Activated B cell treated with CpG ODN at 0.5 μM for 24 hours (primary cell): ENCODE data around the gene ANKS6. TPM values are rescaled to one million over a fixed set of nuclear protein-coding genes. Genes with fewer than 3 reads are reported as not detected.

ENCODE experiments used
- ATAC-seq: fragments of 200-7000 bp; cut with Tn5 transposase; one replicate; pipeline ENCODE4 v1.10.0; 2021; ENCODE audit warnings: low read depth, mild to moderate bottlenecking, moderate library complexity
- CTCF ChIA-PET: fragments of 350-600 bp; sonication (Branson Sonifier 250); formaldehyde crosslinking; loops from one replicate; lab custom pipeline; 2021; ENCODE audit warnings: antibody characterized with exemption; lab: Charles Lee
- POLR2A ChIA-PET: fragments of 350-600 bp; sonication (Branson Sonifier 250); formaldehyde crosslinking; loops from one replicate; lab custom pipeline; 2021; ENCODE audit warnings: antibody characterized with exemption; lab: Charles Lee
- DNase-seq: peaks from one replicate; pipeline ENCODE4 v3.0.0; 2022
- H3K27ac Mint-ChIP-seq: one replicate; pipeline ENCODE4 v1.8.0; 2020; ENCODE audit warnings: mixed read lengths
- H3K27me3 Mint-ChIP-seq: one replicate; pipeline ENCODE4 v1.8.0; 2021; ENCODE audit warnings: mixed read lengths
- H3K36me3 Mint-ChIP-seq: one replicate; pipeline ENCODE4 v1.8.0; 2021; ENCODE audit warnings: low read depth, mixed read lengths
- H3K4me1 Mint-ChIP-seq: one replicate; pipeline ENCODE4 v1.8.0; 2021; ENCODE audit warnings: mixed read lengths
- H3K4me3 Mint-ChIP-seq: one replicate; pipeline ENCODE4 v1.8.0; 2020; ENCODE audit warnings: mild to moderate bottlenecking, mixed read lengths
- H3K9me3 Mint-ChIP-seq: one replicate; pipeline ENCODE4 v1.8.0; 2020; ENCODE audit warnings: mixed read lengths
- CTCF ChIP-seq: fragments of 200-600 bp; IDR thresholded peaks from one replicate; pipeline ENCODE4 v1.8.0; 2022; ENCODE audit warnings: antibody characterized with exemption, mild to moderate bottlenecking
- intact Hi-C: fragments of 100-400 bp; cut with micrococcal nuclease; formaldehyde crosslinking; loops from one replicate; pipeline ENCODE4 v1.15.1; 2024
- total RNA-seq: library from RNA; stranded (reverse); gene quantifications from 2 replicates; pipeline ENCODE4 v1.2.3, GENCODE V29; 2022

ANKS6 gene
- total RNA-seq, 1 donor from 2014 or later: 14.8 TPM

GRCh38 chr9:98708933-98709911 is 87.1 kb downstream of the ANKS6 start, which contains the start of gene GABBR2:
Gene GABBR2 (minus strand): TSS chr9:98708935. CDS start chr9:98708737, 198 bp downstream.
- CTCF ChIA-PET: no interaction called here

GRCh38 chr9:98708103-98708932 is 88.0 kb downstream of the ANKS6 start:
- Mint-ChIP-seq H3K36me3 (no peaks in the 10 kb centered on the region), H3K4me1 (peaks cover 12% of the 10 kb centered on the region), H3K27me3 (peaks cover 53% of the 10 kb centered on the region), H3K4me3 (no peak overlapping the region), H3K9me3 (no peaks in the 10 kb centered on the region), H3K27ac (no peak overlapping the region)
- intact Hi-C loops: loop anchor here (5.0 kb wide), 1 partner anchor 391 kb away; no protein-coding TSS in a partner anchor
- no peak for ATAC-seq
- no peak for TF ChIP-seq CTCF
- CTCF ChIA-PET: no interaction called here
- POLR2A ChIA-PET: no interaction called here
- DNase-seq: no peak

More at GRCh38 chr9:98708933-98709911, 87.1 kb downstream of the ANKS6 start, which contains the start of gene GABBR2:
- intact Hi-C loops: loop anchor here (5.0 kb wide), 1 partner anchor 392 kb away; no protein-coding TSS in a partner anchor
- peaks cover 51% of the 10 kb centered on the region for H3K27me3 Mint-ChIP-seq
- POLR2A ChIA-PET: no interaction called here
- ATAC-seq (no peak), DNase-seq (no peak)
- peaks cover 12% of the 10 kb centered on the region for H3K4me1 Mint-ChIP-seq
- H3K9me3 Mint-ChIP-seq: no peaks in the 10 kb centered on the region
- no peak within 1 kb of the TSS for H3K4me3 Mint-ChIP-seq
- H3K36me3 Mint-ChIP-seq: no peaks in the 10 kb centered on the region
- TF ChIP-seq CTCF: no peak
- no peak within 1 kb of the TSS for H3K27ac Mint-ChIP-seq

GRCh38 chr9:98707166-98708102 is 88.9 kb downstream of the ANKS6 start:
- H3K9me3 Mint-ChIP-seq: no peaks in the 10 kb centered on the region
- H3K27me3 Mint-ChIP-seq: peaks cover 57% of the 10 kb centered on the region
- no peak for TF ChIP-seq CTCF
- peaks cover 12% of the 10 kb centered on the region for H3K4me1 Mint-ChIP-seq
- DNase-seq (no peak), ATAC-seq (no peak)
- no peaks in the 10 kb centered on the region for H3K36me3 Mint-ChIP-seq
- intact Hi-C loops: loop anchor here (5.0 kb wide), 1 partner anchor 390 kb away; no protein-coding TSS in a partner anchor
- H3K4me3 Mint-ChIP-seq: no peak overlapping the region
- ChIA-PET CTCF (no interaction called here), POLR2A (no interaction called here)
- no peak overlapping the region for H3K27ac Mint-ChIP-seq

- Mint-ChIP-seq H3K27me3 (peaks cover 60% of the 10 kb centered on the region), H3K27ac (no peak overlapping the region), H3K4me3 (no peak overlapping the region), H3K9me3 (no peaks in the 10 kb centered on the region), H3K36me3 (no peaks in the 10 kb centered on the region), H3K4me1 (peaks cover 12% of the 10 kb centered on the region)
- ATAC-seq (no peak), DNase-seq (no peak)
- ChIA-PET CTCF (no interaction called here), POLR2A (no interaction called here)
- intact Hi-C loops: loop anchor here (5.0 kb wide), 1 partner anchor 389 kb away; no protein-coding TSS in a partner anchor
- no peak for TF ChIP-seq CTCF
These were observed 89.6 kb downstream of the ANKS6 start for GRCh38 chr9:98706651-98707165.
